Type B pancreatic cell (in vitro differentiated cells): ENCODE data around the gene MEGF6. TPM values are rescaled to one million over a fixed set of nuclear protein-coding genes. Genes with fewer than 3 reads are reported as not detected.

Experiments
- DNase-seq: peaks from one replicate; pipeline ENCODE4 v3.0.0; 2021; ENCODE audit warnings: mixed read lengths; ENCODE audit not compliant: unreplicated experiment; ENCODE audit errors: extremely low spot score
- H3K27ac Mint-ChIP-seq: 2 replicates; pipeline ENCODE4 v1.8.0; 2021; ENCODE audit warnings: mild to moderate bottlenecking, mixed read lengths
- H3K27me3 Mint-ChIP-seq: 2 replicates; pipeline ENCODE4 v1.8.0; 2021; ENCODE audit warnings: mixed read lengths
- H3K36me3 Mint-ChIP-seq: 2 replicates; pipeline ENCODE4 v1.8.0; 2021; ENCODE audit warnings: mixed read lengths
- H3K4me1 Mint-ChIP-seq: one replicate; pipeline ENCODE4 v1.8.0; 2021; ENCODE audit warnings: mixed read lengths; ENCODE audit not compliant: unreplicated experiment
- H3K4me3 Mint-ChIP-seq: 2 replicates; pipeline ENCODE4 v1.8.0; 2021; ENCODE audit warnings: mild to moderate bottlenecking, mixed read lengths
- H3K9me3 Mint-ChIP-seq: 2 replicates; pipeline ENCODE4 v1.8.0; 2021; ENCODE audit warnings: mixed read lengths
- CTCF ChIP-seq: fragments of 200-600 bp; sonication (generic); conservative IDR thresholded peaks from 2 replicates; pipeline ENCODE4 v1.5.0; 2021; ENCODE audit warnings: antibody characterized with exemption, mild to moderate bottlenecking
- total RNA-seq: library from RNA; stranded (reverse); gene quantifications from 2 replicates; pipeline ENCODE4 v1.2.1, GENCODE V29; 2021; ENCODE audit warnings: low replicate concordance

The MEGF6 gene
- total RNA-seq, 1 donor from 2014 or later: 61.7 TPM

- DNase-seq: no peak
- Mint-ChIP-seq H3K27ac (no peak overlapping the region), H3K9me3 (no peaks in the 10 kb centered on the region), H3K27me3 (no peaks in the 10 kb centered on the region), H3K4me3 (no peak overlapping the region), H3K4me1 (peaks cover 11% of the 10 kb centered on the region), H3K36me3 (no peaks in the 10 kb centered on the region)
- no peak for TF ChIP-seq CTCF
Measured at GRCh38 chr1:3534803-3535637, 76.3 kb downstream of the MEGF6 start.

GRCh38 chr1:3533067-3534048 is 78.0 kb downstream of the MEGF6 start:
- no peaks in the 10 kb centered on the region for H3K27me3 Mint-ChIP-seq
- H3K4me3 Mint-ChIP-seq: no peak overlapping the region
- DNase-seq: no peak
- no peaks in the 10 kb centered on the region for H3K36me3 Mint-ChIP-seq
- H3K9me3 Mint-ChIP-seq: no peaks in the 10 kb centered on the region
- TF ChIP-seq CTCF: peak; percentile 33
- peaks cover 9% of the 10 kb centered on the region for H3K4me1 Mint-ChIP-seq
- no peak overlapping the region for H3K27ac Mint-ChIP-seq

GRCh38 chr1:3531928-3532327 is 79.4 kb downstream of the MEGF6 start:
- H3K36me3 Mint-ChIP-seq: no peaks in the 10 kb centered on the region
- H3K4me1 Mint-ChIP-seq: peaks cover 6% of the 10 kb centered on the region
- TF ChIP-seq CTCF: no peak
- peak overlapping the region; percentile 48 for H3K27ac Mint-ChIP-seq
- H3K9me3 Mint-ChIP-seq: no peaks in the 10 kb centered on the region
- DNase-seq: no peak
- H3K4me3 Mint-ChIP-seq: peak overlapping the region; percentile 87
- H3K27me3 Mint-ChIP-seq: no peaks in the 10 kb centered on the region

- Mint-ChIP-seq H3K4me3 (peak overlapping the region; percentile 87), H3K36me3 (no peaks in the 10 kb centered on the region), H3K27ac (peak overlapping the region; percentile 48), H3K27me3 (no peaks in the 10 kb centered on the region), H3K4me1 (peaks cover 6% of the 10 kb centered on the region), H3K9me3 (no peaks in the 10 kb centered on the region)
- TF ChIP-seq CTCF: no peak
- DNase-seq: peak; percentile 85
Measured at GRCh38 chr1:3530926-3531818, 80.1 kb downstream of the MEGF6 start.
